ENCODE data around the gene SLC27A6. TPM values are rescaled to one million over a fixed set of nuclear protein-coding genes. Genes with fewer than 3 reads are reported as not detected.
"Not testable (repeated sequence)": the region's sequence is repeated elsewhere in the genome, so short reads cannot be mapped to it uniquely, and the experiment has no call there.

SLC27A6 gene
- total RNA-seq, 4 donors from 2014 or later, result 0.40 to 2.9 (median 0.88) TPM; not detected in 1

DNA sequence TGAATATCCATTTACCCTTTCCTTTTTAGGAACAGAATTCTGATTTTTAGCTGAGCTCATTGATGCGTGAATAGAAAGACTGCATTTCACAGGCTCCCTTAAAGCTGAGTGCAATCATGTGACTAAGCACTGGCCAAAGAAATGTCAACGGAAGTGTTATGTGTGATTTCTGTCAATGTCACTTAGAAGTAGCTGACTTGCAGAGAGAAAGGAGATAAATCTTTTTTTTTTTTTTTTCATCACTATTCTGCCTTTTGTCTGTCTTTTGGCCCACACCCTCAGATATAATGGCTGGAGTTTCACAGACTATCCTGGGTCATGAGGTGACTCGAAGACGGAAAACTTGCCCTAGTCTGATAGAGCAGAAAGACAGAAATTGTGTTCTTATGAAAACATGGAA lies 39.3 kb upstream of the SLC27A6 start:
- no peak overlapping the region for H3K27ac ChIP-seq
- 71 to 72% methylated on average over 4 of the region's 4 CpGs for WGBS, 2 donors
- H3K36me3 ChIP-seq, result no peaks in the 10 kb centered on the region
- intact Hi-C loops (cut with DNase I), result no loop called here
- H3K4me3 ChIP-seq (replicated peaks in 1 of 3), result no peak overlapping the region
- no peaks in the 10 kb centered on the region for H3K9me3 ChIP-seq
- no peaks in the 10 kb centered on the region for H3K4me1 ChIP-seq
- H3K27me3 ChIP-seq, result no peaks in the 10 kb centered on the region
- TF ChIP-seq, protein P1, sequence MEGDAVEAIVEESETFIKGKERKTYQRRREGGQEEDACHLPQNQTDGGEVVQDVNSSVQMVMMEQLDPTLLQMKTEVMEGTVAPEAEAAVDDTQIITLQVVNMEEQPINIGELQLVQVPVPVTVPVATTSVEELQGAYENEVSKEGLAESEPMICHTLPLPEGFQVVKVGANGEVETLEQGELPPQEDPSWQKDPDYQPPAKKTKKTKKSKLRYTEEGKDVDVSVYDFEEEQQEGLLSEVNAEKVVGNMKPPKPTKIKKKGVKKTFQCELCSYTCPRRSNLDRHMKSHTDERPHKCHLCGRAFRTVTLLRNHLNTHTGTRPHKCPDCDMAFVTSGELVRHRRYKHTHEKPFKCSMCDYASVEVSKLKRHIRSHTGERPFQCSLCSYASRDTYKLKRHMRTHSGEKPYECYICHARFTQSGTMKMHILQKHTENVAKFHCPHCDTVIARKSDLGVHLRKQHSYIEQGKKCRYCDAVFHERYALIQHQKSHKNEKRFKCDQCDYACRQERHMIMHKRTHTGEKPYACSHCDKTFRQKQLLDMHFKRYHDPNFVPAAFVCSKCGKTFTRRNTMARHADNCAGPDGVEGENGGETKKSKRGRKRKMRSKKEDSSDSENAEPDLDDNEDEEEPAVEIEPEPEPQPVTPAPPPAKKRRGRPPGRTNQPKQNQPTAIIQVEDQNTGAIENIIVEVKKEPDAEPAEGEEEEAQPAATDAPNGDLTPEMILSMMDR (IDR thresholded peaks at IDR 0.05), result no peak
- TF ChIP-seq POLR2A (IDR thresholded peaks at IDR 0.05), result no peak
- DNase-seq, result no peak

DNA sequence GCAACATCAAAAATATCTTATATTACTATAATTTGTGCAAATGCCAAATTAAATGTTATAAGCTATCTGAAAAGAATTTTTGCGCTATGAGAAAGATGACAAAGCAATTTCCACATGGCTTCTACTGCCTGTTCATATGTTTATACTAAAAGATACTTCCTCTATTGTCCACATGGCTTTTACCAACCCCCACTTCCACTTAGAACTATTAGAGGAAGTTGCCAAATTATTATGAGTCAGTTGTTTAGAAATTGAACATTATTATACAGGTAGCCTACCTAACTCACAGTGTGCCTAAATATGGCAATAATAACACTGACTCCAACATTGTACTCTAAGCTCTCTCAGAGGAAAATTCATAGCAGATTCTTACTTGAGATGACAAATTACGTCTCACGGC lies 37.6 kb upstream of the SLC27A6 start:
- H3K4me1 ChIP-seq, result no peaks in the 10 kb centered on the region
- WGBS, 2 donors, result 60 to 67% methylated on average over 3 of the region's 3 CpGs
- no peaks in the 10 kb centered on the region for H3K36me3 ChIP-seq
- TF ChIP-seq, protein P1 (IDR thresholded peaks at IDR 0.05), result no peak
- no peak for TF ChIP-seq POLR2A (IDR thresholded peaks at IDR 0.05)
- H3K27ac ChIP-seq, result no peak overlapping the region
- no peaks in the 10 kb centered on the region for H3K27me3 ChIP-seq
- intact Hi-C loops (cut with DNase I), result no loop called here
- no peak overlapping the region for H3K4me3 ChIP-seq (replicated peaks in 1 of 3)
- no peak for DNase-seq
- H3K9me3 ChIP-seq, result no peaks in the 10 kb centered on the region

DNA sequence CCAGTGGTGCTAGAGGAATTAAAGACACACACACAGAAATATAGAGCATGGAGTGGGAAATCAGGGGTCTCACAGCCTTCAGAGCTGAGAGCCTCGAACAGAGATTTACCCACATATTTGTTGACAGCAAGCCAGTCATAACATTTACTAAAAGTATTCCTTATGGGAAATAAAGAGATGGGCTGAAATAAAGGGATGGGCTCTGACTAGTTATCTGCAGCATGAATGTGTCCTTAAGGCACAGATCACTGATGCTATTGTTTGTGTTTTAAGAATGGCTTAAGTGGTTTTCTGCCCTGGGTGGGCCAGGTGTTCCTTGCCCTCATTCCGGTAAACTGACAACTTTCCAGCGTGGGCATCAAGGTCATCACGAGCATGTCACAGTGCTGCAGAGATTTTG lies 33.1 kb upstream of the SLC27A6 start:
- intact Hi-C loops (cut with DNase I); H3K27me3 ChIP-seq; H3K9me3 ChIP-seq; H3K36me3 ChIP-seq; H3K27ac ChIP-seq; H3K4me1 ChIP-seq; H3K4me3 ChIP-seq (replicated peaks in 1 of 3); DNase-seq: not testable (repeated sequence)
- 90 to 92% methylated on average over 4 of the region's 4 CpGs for WGBS, 2 donors

DNA sequence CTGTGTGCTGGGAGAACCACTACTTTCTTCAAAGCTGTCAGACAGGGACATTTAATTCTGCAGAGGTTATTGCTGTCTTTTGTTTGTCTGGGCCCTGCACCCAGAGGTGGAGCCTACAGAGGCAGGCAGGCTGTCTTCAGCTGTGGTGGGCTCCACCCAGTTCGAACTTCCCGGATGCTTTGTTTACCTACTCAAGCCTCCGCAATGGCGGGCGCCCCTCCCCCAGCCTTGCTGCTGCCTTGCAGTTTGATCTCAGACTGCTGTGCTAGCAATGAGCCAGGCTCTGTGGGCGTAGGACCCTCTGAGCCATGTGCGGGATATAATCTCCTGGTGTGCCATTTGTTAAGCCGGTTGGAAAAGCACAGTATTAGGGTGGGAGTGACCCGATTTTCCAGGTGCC lies 22.2 kb upstream of the SLC27A6 start:
- WGBS, 2 donors, result 83 to 90% methylated on average over 1 to 5 of the region's 9 CpGs
- H3K27me3 ChIP-seq; H3K9me3 ChIP-seq; H3K36me3 ChIP-seq; DNase-seq; H3K4me3 ChIP-seq (replicated peaks in 1 of 3); H3K4me1 ChIP-seq; intact Hi-C loops (cut with DNase I); H3K27ac ChIP-seq: not testable (repeated sequence)

DNA sequence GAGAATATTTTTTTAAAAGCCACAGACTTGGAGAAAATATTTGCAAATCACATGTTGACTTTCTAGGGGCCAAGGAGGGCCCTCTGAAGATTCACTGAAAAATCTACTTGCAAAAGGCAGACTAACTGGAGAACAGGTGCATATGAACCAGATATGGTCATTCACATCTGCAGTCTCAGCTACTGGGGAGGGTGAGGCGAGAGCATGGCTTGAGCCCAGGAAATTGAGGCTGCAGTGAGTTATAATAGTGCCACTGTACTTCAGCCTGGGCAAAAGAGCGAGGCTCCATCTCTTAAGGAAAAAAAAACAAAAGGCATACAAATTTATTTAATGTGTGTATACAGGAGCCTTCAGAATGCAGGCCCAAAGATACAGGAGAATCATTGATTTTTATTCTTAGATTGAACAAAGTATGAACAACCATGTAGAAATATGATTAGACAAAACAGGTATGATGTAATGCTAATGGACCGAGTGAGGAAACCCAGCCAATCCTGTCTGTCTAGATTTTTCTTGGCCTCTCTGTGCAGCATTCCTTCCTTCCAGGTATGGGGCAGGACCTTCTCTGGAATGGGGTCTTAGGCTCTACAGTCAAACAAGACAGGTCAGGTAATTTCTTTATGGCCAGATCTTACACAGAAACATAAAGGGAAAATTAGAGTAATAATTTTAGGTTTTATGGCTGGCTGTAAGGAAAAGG lies 15.3 kb upstream of the SLC27A6 start:
- 56 to 67% methylated on average over 3 of the region's 3 CpGs for WGBS, 2 donors
- no peaks in the 10 kb centered on the region for H3K9me3 ChIP-seq
- H3K27ac ChIP-seq, result no peak overlapping the region
- H3K27me3 ChIP-seq, result no peaks in the 10 kb centered on the region
- DNase-seq, result no peak
- no peaks in the 10 kb centered on the region for H3K4me1 ChIP-seq
- H3K36me3 ChIP-seq, result no peaks in the 10 kb centered on the region
- intact Hi-C loops (cut with DNase I), result no loop called here
- TF ChIP-seq, protein P1 (IDR thresholded peaks at IDR 0.05), result no peak
- no peak for TF ChIP-seq POLR2A (IDR thresholded peaks at IDR 0.05)
- H3K4me3 ChIP-seq (replicated peaks in 1 of 3), result no peak overlapping the region

DNA sequence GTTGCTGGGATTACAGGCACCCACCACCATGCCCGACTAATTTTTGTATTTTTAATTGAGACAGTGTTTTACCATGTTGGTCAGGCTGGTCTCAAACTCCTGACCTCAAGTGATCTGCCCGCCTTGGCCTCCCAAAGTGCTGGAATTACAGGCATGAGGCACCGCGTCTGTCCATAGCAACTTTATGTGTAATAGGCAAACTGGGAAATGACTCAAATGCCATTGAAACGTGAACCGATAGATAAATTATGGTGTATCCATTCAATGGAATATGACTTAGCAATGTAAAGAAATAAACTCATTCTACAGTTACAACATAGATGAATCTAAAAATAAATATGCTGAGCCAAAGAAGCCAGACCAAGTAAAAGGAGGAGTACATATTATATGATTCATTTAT lies 14.0 kb upstream of the SLC27A6 start:
- H3K4me3 ChIP-seq (replicated peaks in 1 of 3); H3K27me3 ChIP-seq; intact Hi-C loops (cut with DNase I); H3K27ac ChIP-seq; H3K36me3 ChIP-seq; H3K4me1 ChIP-seq; H3K9me3 ChIP-seq; DNase-seq: not testable (repeated sequence)
- WGBS, 2 donors, result 81 to 95% methylated on average over 6 of the region's 6 CpGs

DNA sequence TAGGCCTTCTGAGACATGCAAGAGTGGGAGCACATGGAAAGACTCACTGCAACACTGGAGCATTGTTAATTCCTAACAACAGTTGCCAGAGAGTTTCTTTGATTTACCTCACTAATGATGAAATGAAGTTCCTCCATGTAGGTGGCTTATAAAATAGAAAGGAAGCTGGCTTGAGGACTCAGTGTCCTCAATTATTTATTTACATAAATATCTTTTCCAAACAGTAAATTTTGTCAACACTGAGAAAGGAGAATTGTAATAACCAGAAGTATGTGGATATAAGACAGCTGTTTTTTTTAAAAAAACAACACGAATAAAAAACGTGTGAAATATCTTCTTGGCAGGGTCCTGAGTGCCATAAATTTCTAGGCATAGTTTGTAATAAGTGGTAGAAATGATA lies 9.1 kb upstream of the SLC27A6 start:
- H3K27me3 ChIP-seq, result no peaks in the 10 kb centered on the region
- no peaks in the 10 kb centered on the region for H3K4me1 ChIP-seq
- no peak for DNase-seq
- no peak overlapping the region for H3K4me3 ChIP-seq (replicated peaks in 1 of 3)
- H3K36me3 ChIP-seq, result no peaks in the 10 kb centered on the region
- 70 to 72% methylated on average over 2 of the region's 2 CpGs for WGBS, 2 donors
- no peak for TF ChIP-seq POLR2A (IDR thresholded peaks at IDR 0.05)
- TF ChIP-seq, protein P1 (IDR thresholded peaks at IDR 0.05), result no peak
- intact Hi-C loops (cut with DNase I), result no loop called here
- no peak overlapping the region for H3K27ac ChIP-seq
- H3K9me3 ChIP-seq, result no peaks in the 10 kb centered on the region

Data from thyroid gland (tissue), 4 donors.